IPS DF 19.7 (cell line): ENCODE measurements around the gene PRIM2.
A peak's percentile ranks its signal among the peaks of the same experiment; 100 is the strongest.
"Not testable (repeated sequence)": the region's sequence is repeated elsewhere in the genome, so short reads cannot be mapped to it uniquely, and the experiment has no call there.

Experiments
- DNase-seq: peaks from one replicate; pipeline ENCODE4 v3.0.0-alpha.2; 2013; ENCODE audit warnings: low read depth, low spot score

Gene PRIM2

DNA sequence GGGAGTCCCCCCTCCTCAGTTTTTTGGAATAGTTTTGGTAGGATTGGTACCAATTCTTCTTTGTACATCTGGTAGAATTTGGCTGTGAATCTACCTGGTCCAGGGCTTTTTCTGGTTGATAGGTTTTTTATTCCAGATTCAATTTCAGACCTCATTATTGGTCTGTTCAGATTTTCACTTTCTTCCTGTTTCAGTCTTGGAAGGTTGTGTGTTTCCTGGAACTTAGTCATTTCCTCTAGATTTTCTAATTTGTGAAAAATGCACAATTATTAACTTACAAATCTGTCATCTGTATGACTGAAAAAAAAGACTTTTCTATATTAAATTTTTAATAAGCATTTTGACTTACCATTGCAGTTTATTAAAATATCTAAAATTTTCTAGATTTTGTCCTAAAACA is 287.9 kb downstream of the PRIM2 start:
- DNase-seq: not testable (repeated sequence)

GRCh38 chr6:57606331-57606730 is 288.9 kb downstream of the PRIM2 start:
- not testable (repeated sequence) for DNase-seq

DNA sequence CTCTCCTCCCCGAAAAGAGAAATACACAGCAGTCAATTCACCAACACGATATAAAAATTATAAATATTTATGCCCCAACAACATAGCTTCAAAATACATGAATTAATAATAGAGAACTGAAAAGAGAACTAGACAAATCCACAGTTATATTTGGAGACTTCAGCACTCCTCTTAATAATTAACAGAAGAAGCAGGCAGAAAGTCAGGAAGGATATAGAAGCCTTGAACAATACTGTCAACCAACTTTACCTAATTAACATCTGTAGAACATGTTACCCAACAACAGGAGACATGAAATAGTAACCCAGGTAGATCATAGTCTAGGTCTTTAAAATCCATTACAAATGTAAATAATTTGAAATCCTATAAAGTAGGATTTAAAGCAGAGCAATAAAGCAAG is 293.2 kb downstream of the PRIM2 start:
- not testable (repeated sequence) for DNase-seq

- DNase-seq: not testable (repeated sequence)
Measured at GRCh38 chr6:57618959-57619358, 301.5 kb downstream of the PRIM2 start.

GRCh38 chr6:57631773-57632172 is 314.3 kb downstream of the PRIM2 start:
- DNase-seq: not testable (repeated sequence)

DNA sequence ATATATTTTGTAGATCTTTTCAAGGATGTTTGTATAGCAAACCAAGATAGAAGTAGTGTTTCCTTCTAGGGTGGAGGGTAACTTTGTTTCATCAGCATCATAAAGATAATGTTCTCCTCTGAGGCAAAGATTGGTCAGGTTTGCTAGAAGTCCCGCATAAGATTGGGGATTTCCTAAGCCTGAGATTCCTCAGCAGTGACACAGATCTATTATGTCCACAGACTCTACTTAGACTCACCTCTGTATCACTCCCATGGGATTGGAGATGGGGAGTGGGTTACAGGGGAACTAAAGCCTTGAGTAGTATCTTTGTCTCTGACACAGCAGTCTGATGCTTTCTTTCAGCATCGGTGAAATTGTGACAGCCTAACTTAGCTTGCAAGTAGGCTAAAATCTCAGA is 341.1 kb downstream of the PRIM2 start:
- DNase-seq: not testable (repeated sequence)

- DNase-seq: not testable (repeated sequence)
Measured at GRCh38 chr6:57659794-57660193, 342.4 kb downstream of the PRIM2 start.

- not testable (repeated sequence) for DNase-seq
Measured at GRCh38 chr6:57660940-57661339, 343.5 kb downstream of the PRIM2 start.

GRCh38 chr6:57668108-57668507 is 350.7 kb downstream of the PRIM2 start:
- DNase-seq: not testable (repeated sequence)

GRCh38 chr6:57671237-57671636 is 353.8 kb downstream of the PRIM2 start:
- not testable (repeated sequence) for DNase-seq

GRCh38 chr6:57671937-57672627 is 354.7 kb downstream of the PRIM2 start:
- peak; percentile 23 for DNase-seq

GRCh38 chr6:57673281-57673680 is 355.9 kb downstream of the PRIM2 start:
- DNase-seq: not testable (repeated sequence)

- DNase-seq: not testable (repeated sequence)
Measured at GRCh38 chr6:57675386-57675785, 358.0 kb downstream of the PRIM2 start.

DNA sequence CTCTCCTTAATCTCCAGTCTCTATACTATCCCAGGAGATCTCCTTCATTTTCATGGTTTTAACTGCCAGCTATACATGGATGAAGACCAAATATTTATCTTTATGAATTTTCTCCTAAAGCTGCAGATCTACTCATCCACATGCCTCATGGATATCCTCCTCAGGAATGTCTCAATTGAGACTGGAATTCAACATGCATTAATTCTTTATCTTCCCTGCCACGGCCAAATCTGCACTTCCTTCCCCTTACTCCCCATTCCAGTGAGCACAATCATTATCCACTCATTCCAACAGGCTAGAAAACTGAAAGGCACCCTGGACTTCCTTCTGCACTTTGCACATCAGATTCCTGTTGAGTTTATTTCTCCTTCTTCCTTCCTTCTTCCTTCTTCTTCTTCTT is 379.0 kb downstream of the PRIM2 start:
- DNase-seq: not testable (repeated sequence)
